HEK293 (cell line): ENCODE data around the gene ENOSF1.
A peak's percentile ranks its signal among the peaks of the same experiment; 100 is the strongest.

Source experiments
- SP2 ChIP-seq: fragments of 450-650 bp; formaldehyde crosslinking; IDR thresholded peaks from 2 replicates; pipeline ENCODE4 v1.5.1; 2016; ENCODE audit warnings: missing biosample characterization, missing genetic modification characterization
- TRIM28 ChIP-seq: IDR thresholded peaks from 2 replicates; pipeline ENCODE4 v1.6.1; 2011; ENCODE audit warnings: low read length, control low read depth, borderline replicate concordance
- TSHZ1 ChIP-seq: fragments of 450-650 bp; formaldehyde crosslinking; IDR thresholded peaks from 2 replicates; pipeline ENCODE4 v1.5.1; 2016; ENCODE audit warnings: missing biosample characterization, missing genetic modification characterization, borderline replicate concordance
- ZBTB8A ChIP-seq: fragments of 450-650 bp; formaldehyde crosslinking; IDR thresholded peaks from 2 replicates; pipeline ENCODE4 v1.5.1; 2016; ENCODE audit warnings: missing biosample characterization, missing genetic modification characterization
- ZFHX2 ChIP-seq: fragments of 450-650 bp; formaldehyde crosslinking; conservative IDR thresholded peaks from 2 replicates; pipeline ENCODE4 v1.5.1; 2016; ENCODE audit warnings: missing biosample characterization, missing genetic modification characterization
- ZFP3 ChIP-seq: fragments of 450-650 bp; formaldehyde crosslinking; IDR thresholded peaks from 2 replicates; pipeline ENCODE4 v1.5.1; 2016; ENCODE audit warnings: low read depth, missing biosample characterization, missing genetic modification characterization
- ZNF248 ChIP-seq: fragments of 450-650 bp; formaldehyde crosslinking; IDR thresholded peaks from 2 replicates; pipeline ENCODE4 v1.5.1; 2017; ENCODE audit warnings: missing biosample characterization, missing genetic modification characterization
- ZNF555 ChIP-seq: fragments of 450-650 bp; formaldehyde crosslinking; conservative IDR thresholded peaks from 2 replicates; pipeline ENCODE4 v1.5.1; 2017; ENCODE audit warnings: missing biosample characterization, mild to moderate bottlenecking, missing genetic modification characterization, inconsistent platforms
- ZNF610 ChIP-seq: fragments of 450-650 bp; formaldehyde crosslinking; IDR thresholded peaks from 2 replicates; pipeline ENCODE4 v1.5.1; 2016; ENCODE audit warnings: missing biosample characterization, missing genetic modification characterization, borderline replicate concordance
- ZNF624 ChIP-seq: fragments of 450-650 bp; formaldehyde crosslinking; IDR thresholded peaks from 2 replicates; pipeline ENCODE4 v1.5.1; 2017; ENCODE audit warnings: missing biosample characterization, missing genetic modification characterization
- ZSCAN18 ChIP-seq: fragments of 450-650 bp; formaldehyde crosslinking; IDR thresholded peaks from 2 replicates; pipeline ENCODE4 v1.5.1; 2016; ENCODE audit warnings: missing biosample characterization, missing genetic modification characterization
- TF ChIP-seq, protein P1 (sequence below): fragments of 450-650 bp; formaldehyde crosslinking; IDR thresholded peaks from 2 replicates; pipeline ENCODE4 v1.5.1; 2016; ENCODE audit warnings: missing biosample characterization, missing genetic modification characterization
- TF ChIP-seq, protein P2 (sequence below): fragments of 450-650 bp; formaldehyde crosslinking; IDR thresholded peaks from 2 replicates; pipeline ENCODE4 v1.5.1; 2016; ENCODE audit warnings: missing biosample characterization, missing genetic modification characterization

Gene ENOSF1

DNA sequence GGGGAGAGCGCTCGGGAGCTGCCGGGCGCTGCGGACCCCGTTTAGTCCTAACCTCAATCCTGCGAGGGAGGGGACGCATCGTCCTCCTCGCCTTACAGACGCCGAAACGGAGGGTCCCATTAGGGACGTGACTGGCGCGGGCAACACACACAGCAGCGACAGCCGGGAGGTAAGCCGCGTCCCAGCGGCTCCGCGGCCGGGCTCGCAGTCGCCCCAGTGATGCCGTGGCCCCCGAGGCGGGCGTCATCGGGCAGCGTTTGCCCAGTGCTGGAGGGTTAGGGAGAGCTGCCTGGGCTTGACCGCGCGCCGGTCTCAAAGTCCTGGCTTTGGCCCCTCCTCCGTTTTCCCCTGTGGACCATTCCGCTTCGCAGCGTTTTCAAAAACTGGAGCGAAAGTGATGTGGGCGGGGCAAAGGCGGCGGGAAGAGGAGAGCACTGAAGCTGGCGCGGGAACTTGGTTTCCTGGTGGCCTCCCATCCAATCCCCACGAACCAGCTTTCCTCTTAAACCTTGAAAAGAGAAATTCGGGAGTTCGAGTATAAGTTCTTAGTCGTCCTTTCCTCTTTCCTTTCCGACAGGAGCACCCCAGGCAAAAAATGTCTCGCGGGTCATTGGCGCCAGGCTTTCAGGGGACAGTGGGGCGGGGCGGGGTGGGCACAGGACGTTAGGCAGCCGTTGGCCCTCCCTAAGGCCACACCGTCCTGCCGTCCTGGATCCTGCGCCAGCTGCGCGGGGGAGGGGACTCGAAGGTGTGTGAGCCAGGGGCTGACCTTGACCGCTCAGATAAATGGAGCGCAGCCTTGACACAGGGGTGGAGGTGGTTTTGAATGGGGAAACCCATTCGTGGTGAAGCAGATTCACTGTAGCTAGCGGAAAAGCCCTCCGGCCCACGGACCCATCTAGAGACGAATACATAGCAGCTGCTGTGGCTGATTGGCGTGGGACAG lies 54.2 kb downstream of the ENOSF1 start (continued):
- no peak for TF ChIP-seq ZSCAN18 (tag by site-specific recombination)
- TF ChIP-seq ZNF248: no peak
- TF ChIP-seq ZNF555 (tag by site-specific recombination): no peak
- TF ChIP-seq, protein P1, sequence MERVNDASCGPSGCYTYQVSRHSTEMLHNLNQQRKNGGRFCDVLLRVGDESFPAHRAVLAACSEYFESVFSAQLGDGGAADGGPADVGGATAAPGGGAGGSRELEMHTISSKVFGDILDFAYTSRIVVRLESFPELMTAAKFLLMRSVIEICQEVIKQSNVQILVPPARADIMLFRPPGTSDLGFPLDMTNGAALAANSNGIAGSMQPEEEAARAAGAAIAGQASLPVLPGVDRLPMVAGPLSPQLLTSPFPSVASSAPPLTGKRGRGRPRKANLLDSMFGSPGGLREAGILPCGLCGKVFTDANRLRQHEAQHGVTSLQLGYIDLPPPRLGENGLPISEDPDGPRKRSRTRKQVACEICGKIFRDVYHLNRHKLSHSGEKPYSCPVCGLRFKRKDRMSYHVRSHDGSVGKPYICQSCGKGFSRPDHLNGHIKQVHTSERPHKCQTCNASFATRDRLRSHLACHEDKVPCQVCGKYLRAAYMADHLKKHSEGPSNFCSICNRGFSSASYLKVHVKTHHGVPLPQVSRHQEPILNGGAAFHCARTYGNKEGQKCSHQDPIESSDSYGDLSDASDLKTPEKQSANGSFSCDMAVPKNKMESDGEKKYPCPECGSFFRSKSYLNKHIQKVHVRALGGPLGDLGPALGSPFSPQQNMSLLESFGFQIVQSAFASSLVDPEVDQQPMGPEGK (tag by site-specific recombination): peak; percentile 68
- TF ChIP-seq ZNF610 (tag by site-specific recombination): 0 out of 2 replicates have a peak, but pooled peaks have one; percentile 27
- TF ChIP-seq, protein P2, sequence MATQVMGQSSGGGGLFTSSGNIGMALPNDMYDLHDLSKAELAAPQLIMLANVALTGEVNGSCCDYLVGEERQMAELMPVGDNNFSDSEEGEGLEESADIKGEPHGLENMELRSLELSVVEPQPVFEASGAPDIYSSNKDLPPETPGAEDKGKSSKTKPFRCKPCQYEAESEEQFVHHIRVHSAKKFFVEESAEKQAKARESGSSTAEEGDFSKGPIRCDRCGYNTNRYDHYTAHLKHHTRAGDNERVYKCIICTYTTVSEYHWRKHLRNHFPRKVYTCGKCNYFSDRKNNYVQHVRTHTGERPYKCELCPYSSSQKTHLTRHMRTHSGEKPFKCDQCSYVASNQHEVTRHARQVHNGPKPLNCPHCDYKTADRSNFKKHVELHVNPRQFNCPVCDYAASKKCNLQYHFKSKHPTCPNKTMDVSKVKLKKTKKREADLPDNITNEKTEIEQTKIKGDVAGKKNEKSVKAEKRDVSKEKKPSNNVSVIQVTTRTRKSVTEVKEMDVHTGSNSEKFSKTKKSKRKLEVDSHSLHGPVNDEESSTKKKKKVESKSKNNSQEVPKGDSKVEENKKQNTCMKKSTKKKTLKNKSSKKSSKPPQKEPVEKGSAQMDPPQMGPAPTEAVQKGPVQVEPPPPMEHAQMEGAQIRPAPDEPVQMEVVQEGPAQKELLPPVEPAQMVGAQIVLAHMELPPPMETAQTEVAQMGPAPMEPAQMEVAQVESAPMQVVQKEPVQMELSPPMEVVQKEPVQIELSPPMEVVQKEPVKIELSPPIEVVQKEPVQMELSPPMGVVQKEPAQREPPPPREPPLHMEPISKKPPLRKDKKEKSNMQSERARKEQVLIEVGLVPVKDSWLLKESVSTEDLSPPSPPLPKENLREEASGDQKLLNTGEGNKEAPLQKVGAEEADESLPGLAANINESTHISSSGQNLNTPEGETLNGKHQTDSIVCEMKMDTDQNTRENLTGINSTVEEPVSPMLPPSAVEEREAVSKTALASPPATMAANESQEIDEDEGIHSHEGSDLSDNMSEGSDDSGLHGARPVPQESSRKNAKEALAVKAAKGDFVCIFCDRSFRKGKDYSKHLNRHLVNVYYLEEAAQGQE: no peak; the same call in 1 of the 2 replicates
- no peak for TF ChIP-seq TSHZ1 (tag by site-specific recombination)
- no peak for TF ChIP-seq ZFHX2 (tag by site-specific recombination)
- TF ChIP-seq TRIM28: no peak
- TF ChIP-seq ZNF624 (tag by site-specific recombination): no peak
- peak; percentile 68 for TF ChIP-seq SP2 (tag by site-specific recombination)
- peak; percentile 84 for TF ChIP-seq ZBTB8A
- no peak for TF ChIP-seq ZFP3 (tag by site-specific recombination)
